Measurements from ENCODE around the gene SHISAL1. TPM values are rescaled to one million over a fixed set of nuclear protein-coding genes. Genes with fewer than 3 reads are reported as not detected.
"Not testable (repeated sequence)": the region's sequence is repeated elsewhere in the genome, so short reads cannot be mapped to it uniquely, and the experiment has no call there.

SHISAL1 gene
- total RNA-seq, 1 donor from 2014 or later, result 0.24 TPM

DNA sequence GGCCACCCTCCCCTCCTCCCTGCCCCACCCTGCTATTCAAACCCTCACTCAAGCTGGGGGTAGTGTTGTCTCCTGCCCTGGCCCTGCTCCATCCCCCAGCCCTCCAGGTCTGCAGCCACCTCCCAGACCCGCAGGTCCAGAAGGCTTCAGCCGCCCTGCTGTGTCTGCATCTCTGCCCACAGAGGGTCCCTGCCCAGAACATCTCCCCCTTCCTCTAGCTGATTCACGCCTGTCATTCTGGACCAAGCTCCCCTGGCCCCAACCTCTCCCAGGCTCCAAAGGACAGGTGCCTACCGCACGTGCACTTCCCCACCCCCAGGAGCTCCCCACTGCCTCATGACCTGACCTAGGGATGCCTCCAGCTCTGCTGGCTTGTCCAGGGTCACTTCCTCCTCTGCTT is 16.0 kb upstream of the SHISAL1 start:
- DNase-seq (ENCODE audit: low read depth), result no peak

DNA sequence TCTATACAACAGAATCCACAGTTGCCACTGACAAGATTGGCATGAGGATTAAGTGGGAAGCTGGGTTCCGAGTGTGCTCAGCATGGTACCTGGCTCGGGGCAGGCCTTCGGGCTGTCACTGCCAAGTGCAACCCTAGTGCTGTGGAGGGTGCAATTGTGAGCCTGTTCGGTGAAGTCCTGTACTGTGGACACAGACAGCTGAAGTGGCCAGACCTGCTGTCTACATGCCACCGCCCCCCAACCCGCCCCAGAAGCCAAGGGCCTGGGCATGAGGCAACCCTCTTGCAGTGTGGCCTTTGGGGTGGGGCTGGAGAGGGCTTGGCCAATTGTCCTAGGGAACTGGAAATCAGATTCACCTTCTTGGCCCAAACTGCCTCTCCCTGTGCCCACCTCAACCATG is 15.6 kb upstream of the SHISAL1 start:
- DNase-seq (ENCODE audit: low read depth), result no peak

- DNase-seq (ENCODE audit: low read depth), result no peak
These were observed 13.7 kb upstream of the SHISAL1 start for GRCh38 chr22:44326491-44326885.

- DNase-seq (ENCODE audit: low read depth), result peak; percentile 44
These were observed 13.2 kb upstream of the SHISAL1 start for GRCh38 chr22:44325718-44326490.

DNA sequence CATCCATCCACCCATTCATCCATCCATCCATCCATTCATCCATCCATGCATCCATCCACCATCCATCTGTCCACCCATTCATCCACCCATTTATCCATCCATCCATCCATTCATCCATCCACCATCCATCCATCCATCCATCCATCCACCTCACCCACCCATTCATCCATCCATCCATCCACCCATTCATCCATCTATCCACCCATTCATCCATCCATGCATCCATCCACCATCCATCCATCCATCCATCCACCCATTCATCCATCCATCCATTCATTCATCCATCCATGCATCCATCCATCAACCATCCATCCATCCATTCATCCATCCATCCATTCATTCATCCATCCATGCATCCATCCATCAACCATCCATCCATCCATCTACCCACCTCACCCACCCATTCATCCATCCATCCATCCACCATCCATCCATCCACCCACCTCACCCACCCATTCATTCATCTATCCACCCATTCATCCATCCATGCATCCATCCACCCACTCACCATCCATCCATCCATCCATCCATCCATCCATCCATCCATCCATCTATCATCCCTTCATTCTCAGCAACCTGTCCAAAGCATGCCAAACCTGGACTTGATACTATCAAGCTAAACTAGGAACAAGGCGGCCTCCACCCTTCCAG is 10.5 kb upstream of the SHISAL1 start:
- DNase-seq (ENCODE audit: low read depth), result not testable (repeated sequence)

- no peak for DNase-seq (ENCODE audit: low read depth)
These were observed 6.9 kb upstream of the SHISAL1 start for GRCh38 chr22:44319685-44320084.

DNA sequence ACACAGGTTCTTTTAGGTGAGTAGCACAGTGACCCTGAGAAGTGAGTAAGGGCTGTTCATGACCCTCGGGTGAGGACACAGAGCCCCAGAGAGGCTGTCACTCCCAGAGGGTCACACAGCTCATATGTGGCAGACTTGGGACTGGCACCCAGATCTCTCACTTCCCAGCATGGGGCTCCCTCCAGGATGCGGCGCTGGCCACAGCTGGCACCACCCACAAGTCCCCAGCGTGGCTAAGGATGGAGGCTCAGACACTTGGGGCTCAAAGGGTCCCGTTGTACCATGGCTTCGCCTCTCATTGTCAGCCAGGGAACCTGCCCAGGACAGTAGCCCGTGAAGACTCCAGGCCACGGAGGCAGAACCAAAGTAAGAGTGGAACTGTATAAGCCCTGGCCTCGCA is 6.0 kb upstream of the SHISAL1 start:
- no peak for DNase-seq (ENCODE audit: low read depth)

DNA sequence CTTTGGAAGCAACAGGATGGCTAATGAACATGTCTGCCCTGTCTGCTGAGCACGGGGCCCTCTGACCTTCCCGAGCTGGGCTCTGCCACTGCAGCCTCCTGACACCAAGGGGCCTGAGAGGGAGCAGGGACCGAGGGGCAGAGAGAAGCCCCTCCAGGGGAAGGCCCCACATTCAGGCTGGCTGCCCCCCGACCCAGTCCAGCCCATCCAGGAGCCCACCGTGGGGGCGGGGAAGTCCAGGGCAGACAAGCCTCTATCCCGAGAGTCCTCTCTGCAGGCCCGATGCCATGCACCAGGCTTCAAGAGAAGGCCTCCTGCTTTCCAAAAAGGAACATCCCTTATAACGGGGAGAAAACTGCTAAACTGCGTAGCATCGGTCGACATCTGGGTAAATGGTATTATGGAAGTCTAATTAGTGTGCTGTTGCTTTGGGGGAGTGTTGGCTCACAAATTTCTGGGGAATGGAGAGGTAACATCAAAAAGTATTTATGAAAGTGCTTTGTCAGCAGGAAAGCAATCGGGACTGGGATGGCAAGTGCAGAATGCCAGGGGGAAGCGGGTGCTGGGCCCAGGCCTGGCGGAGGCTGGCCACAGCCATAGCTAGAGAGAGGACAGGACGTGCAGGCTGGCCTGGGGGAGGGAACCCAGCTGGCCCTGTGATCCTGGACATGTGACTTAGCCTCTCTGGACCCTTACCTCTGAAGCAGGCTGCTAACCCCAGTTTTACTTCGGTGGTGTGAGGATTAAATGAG is 5.3 kb upstream of the SHISAL1 start:
- DNase-seq (ENCODE audit: low read depth), result no peak

DNA sequence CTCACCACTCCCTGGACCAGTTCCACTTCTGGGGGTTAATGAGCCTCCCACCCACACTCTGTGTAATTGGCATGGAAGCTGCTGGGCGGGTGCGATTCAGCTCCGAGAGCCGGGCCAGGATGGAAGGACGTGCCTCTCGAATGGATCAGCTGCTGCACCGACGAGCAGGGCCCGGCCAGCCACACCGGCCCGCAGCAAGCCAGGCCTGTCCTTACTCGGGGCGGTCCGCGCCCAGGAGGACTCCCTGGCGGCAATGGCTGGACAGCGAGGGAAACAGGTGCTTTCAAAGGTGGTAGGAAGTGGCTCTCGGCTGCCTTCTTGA is 4.3 kb upstream of the SHISAL1 start:
- no peak for DNase-seq (ENCODE audit: low read depth)

DNA sequence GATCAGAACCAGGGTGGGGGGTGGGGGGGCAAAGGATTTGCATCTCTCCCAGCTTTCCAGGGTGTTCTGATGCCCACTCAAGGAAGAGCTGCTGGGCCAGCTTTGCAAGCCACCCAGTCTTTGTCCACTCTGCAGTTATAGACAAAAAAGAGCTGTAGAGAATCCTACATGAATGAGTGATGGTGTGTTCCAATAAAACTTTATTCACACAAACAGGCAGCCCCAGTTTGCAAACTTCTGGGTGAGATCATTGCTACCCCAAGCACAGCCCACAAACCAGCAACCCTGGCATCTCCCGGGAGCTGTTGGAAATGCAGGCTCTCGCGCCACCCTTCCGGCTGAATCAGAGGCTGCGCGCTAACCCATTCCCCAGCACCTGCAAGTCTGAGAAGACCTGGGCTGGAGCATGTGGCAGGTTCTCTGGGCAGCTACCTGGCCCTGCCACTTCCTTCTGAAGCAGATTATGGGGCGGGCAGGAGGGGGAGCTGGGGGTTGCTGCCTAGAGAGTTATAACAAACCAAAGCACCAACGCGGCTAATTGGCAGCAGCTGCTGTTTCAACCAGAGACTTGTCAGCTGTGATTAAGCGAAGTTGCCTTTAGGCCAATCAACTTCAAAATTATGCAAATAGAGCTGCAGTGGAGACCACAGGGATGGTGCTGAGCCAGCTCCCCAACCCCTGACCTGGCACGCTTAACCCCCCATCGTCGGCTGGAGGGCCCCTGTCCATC is 3.8 kb upstream of the SHISAL1 start:
- no peak for DNase-seq (ENCODE audit: low read depth)

GRCh38 chr22:44314425-44315067 is 1.8 kb upstream of the SHISAL1 start:
- no peak for DNase-seq (ENCODE audit: low read depth)

DNA sequence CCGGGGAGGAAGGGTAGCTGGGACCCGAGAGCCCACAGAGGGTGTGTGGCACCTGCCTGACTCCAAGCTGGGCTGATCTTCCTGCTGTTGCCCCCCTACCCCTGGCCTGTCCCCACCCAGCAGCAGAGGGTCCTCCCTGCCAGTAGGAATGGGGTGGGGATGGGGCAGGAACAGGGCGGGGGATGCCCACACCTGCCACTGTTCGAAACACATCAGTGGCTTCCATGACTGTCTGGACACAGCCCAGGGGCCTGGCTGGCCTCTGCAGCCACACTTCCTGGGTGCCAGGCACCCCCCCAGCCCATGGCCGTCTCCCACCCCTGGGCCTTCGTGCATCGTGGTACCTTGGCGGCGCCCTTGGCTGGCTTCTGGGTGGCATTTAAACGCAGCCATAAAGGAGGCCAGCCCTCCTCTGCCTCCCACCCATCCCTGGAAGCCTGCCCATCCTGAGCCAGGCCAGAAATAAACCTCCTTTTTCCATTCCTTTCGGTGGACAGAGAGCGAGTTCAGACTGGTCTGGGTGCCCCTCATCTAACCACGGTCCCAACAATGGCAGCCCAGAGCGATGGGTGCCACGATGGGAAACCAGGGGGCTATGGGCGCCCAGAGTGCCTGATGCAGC is 745 bp upstream of the SHISAL1 start:
- no peak for DNase-seq (ENCODE audit: low read depth)

- DNase-seq (ENCODE audit: low read depth), result peak; percentile 54
These were observed 938 bp downstream of the SHISAL1 start for GRCh38 chr22:44311855-44312170.

DNA sequence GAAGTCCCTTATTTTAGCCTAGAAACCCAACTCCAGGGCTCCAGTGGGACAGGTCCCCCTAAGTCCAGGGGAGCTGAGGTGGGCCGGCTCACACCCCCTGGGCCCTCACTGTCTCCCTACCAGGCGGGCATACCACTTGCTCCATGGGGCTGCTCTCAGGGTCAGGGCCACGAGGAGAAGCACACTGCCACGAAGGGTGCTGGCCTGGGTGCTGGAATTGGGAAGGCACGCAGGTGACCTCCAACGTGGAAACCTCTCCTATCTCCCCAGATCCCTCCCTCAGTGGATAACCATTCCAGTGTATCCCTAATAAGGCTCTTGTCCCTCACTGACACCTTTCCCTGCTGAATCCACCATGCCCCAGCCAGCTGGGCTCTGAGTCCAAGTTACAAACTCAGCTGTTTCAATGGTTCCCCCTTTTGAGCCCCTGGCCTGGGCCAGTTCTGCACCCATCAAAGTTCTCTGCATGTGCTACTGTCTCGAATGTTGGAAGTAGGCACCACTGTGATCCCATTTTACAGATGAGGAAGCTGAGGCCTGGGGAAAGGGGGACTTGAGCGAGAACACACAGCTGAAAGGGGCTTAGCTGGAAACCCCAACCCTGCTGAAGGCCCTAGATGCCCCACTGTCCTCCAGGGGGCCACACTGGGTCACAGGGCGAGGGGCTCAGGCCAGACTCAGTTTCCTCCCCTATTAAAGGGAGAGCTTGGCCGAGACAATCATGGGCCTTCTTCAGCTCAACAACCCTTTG is 1.5 kb downstream of the SHISAL1 start:
- no peak for DNase-seq (ENCODE audit: low read depth)

DNA sequence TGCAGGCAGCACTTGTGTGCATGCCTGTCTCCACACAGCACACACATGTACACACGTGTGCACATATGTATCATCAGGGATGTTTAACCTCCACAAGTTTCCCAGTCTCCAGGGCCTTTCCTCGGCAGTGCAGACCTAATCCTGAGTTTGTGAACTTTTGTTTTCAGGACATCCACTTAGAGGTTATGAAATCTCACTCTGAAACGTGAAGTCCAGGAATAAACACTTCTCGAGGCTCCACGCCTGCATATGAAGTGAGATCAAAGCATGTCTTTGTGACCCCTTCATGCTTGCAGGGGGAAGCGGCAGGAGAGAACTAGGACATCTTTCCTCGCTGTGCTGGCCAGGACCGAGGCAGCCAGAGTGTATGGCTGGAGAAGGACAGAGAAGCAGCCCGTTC is 3.1 kb downstream of the SHISAL1 start:
- no peak for DNase-seq (ENCODE audit: low read depth)

DNA sequence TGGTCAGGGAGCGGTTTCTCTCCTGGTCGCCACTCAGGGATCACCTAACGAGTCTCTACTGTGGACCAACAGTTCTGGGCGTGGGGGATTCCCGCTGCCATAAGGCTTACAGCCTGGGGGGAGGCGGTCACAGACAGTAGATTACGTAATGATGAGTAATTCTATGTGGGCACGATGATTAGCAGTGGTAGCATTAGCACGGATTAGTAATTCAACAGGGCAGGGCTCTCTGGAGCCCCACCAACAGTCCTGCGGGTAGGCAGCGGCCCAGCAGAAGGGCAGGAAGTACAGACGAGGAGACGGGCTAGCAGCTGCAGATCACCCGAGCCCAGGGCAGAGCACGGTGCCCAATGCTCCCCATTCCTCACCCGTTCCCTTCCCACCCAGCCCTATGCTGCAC is 3.6 kb downstream of the SHISAL1 start:
- peak; percentile 96 for DNase-seq (ENCODE audit: low read depth)

- no peak for DNase-seq (ENCODE audit: low read depth)
These were observed 5.1 kb downstream of the SHISAL1 start for GRCh38 chr22:44307509-44308169.

- DNase-seq (ENCODE audit: low read depth), result no peak
These were observed 6.9 kb downstream of the SHISAL1 start for GRCh38 chr22:44305888-44306287.

GRCh38 chr22:44305455-44305854 is 7.3 kb downstream of the SHISAL1 start:
- no peak for DNase-seq (ENCODE audit: low read depth)

DNA sequence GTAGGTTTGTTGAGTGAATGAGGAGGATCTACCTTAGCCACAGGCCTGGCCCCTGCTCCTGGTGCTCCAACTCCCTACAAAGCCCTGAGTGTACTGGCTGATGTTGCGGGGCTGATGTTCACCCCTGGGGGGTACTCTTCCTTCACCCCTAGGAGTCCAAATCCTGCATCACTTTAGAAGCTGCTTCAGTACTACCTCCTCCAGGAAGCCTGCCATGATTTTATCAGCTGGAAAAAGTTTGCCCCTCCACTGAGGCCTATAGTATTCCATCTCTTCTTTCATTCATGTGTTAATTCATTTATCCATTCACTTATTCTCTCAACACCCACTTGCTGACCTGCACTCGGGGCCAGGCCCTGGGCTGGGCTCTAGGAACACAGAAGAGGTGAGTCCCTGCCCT is 7.8 kb downstream of the SHISAL1 start:
- no peak for DNase-seq (ENCODE audit: low read depth)
